GM12874 (cell line): Measurements from ENCODE around the gene NAV2.

ENCODE experiments used
- TF ChIP-seq, protein P1 (sequence below): IDR thresholded peaks from 2 replicates; pipeline ENCODE4 v1.5.1; 2011; ENCODE audit warnings: low read depth, mild to moderate bottlenecking, control low read depth, low read length, moderate library complexity; ENCODE audit not compliant: insufficient read depth

The NAV2 gene

DNA sequence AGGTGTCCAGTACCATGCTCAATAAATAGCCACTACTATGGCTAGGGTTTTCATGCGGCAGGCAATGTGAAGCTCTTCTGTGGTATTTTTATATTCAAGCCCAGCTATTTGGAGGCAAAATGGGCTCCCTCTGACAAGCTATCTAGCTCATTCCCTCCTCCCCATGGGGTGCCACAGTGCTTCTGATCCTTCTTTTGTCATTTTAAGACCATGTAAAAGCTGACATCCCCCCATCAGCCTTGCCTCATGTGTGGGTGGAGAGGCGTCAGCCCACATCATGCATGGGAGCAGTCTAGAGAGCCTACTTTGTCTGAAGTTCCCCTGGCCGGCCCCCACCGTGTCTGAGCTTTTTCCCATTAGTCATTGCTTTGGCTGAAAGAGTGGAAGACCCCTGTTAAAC lies 59.8 kb downstream of the NAV2 start:
- TF ChIP-seq, protein P1, sequence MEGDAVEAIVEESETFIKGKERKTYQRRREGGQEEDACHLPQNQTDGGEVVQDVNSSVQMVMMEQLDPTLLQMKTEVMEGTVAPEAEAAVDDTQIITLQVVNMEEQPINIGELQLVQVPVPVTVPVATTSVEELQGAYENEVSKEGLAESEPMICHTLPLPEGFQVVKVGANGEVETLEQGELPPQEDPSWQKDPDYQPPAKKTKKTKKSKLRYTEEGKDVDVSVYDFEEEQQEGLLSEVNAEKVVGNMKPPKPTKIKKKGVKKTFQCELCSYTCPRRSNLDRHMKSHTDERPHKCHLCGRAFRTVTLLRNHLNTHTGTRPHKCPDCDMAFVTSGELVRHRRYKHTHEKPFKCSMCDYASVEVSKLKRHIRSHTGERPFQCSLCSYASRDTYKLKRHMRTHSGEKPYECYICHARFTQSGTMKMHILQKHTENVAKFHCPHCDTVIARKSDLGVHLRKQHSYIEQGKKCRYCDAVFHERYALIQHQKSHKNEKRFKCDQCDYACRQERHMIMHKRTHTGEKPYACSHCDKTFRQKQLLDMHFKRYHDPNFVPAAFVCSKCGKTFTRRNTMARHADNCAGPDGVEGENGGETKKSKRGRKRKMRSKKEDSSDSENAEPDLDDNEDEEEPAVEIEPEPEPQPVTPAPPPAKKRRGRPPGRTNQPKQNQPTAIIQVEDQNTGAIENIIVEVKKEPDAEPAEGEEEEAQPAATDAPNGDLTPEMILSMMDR: no peak

DNA sequence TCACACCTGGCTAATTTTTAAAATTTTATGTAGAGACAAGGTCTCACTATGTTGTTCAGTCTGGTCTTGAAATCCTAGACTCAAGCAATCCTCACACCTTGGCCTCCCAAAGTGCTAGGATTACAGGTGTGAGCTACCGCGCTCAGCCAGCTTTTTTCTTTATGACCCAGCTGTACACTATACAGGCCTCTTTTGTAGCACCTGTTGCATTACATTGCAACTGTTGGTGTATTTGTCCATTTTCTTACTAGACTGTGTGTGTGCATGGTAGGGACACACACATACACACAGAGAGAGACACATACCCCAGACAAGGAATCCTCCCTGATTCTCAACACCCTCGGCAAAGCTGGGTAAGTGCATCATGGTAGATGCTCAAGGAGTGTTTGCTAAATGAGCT lies 61.7 kb downstream of the NAV2 start:
- TF ChIP-seq, protein P1: no peak

DNA sequence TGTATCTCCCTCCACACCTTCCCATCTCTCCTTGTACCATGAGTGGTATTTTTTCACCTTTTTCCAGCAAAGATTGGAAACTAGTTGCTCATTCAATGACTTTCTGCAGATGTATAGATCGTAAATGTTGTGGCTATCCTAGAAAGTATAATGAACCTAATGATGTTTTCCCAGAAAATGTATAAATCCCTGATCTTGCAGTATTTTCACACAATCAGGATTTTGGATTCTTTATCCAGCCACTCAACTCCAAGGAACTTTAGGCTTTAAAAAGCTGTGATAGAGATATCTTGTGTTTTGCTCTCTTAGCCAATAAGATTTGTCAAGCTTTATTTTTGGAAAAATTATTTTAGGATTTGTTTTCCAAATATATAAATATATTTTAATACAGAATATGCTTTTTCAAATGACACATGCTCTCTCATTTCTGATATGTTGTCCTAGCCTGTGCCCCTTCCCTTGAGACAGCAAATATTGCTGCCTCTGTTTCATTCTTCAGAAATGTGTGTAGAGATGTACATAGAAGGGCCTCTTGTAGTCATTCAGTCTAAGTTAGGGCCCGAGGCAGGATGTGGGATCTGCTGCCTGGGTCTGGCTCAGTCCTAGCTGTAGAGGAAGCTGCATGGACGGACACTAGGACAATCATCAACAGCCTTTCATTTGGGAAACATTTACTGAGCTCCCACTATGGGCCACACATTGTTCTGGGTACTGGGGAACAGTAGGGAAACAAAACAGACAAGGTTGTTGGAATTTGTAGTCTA lies 62.4 kb downstream of the NAV2 start:
- TF ChIP-seq, protein P1: no peak

DNA sequence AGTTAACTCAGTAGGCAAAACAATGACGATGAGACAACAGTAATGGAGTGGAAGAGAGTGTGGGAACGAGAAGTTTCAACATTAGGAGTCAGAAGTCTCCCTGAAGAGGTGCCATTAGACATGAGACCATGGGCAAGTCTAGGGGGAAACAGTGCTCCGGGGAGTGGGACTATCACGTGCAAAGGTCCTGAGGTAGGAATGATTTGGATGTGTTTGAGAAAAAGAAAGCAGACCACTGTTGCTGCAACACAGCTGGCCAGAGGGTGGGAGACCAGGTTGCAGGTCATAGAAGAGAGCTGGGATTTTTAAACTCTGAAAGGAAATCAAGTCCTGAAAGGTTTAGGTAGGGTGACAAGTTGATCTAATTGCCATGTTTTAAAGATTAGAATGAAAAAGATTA lies 63.0 kb downstream of the NAV2 start:
- TF ChIP-seq, protein P1: no peak

DNA sequence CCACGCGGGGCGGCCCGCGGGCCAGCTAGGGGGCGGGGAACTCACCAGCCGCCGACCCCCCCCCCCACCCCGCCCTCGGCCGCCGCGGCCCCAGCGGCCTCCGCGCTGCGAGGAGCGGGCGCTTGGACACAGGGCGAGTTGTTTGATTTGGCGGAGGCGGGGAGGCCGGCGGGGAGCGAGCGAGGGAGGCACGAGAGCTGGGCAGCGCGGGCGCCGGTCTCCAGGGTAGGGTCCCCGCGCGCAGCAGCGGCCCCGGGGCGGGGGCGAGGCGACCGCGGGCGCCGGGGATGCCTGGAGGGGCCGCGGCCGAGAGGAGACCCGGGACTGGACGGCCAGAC lies 64.4 kb downstream of the NAV2 start:
- TF ChIP-seq, protein P1: no peak

DNA sequence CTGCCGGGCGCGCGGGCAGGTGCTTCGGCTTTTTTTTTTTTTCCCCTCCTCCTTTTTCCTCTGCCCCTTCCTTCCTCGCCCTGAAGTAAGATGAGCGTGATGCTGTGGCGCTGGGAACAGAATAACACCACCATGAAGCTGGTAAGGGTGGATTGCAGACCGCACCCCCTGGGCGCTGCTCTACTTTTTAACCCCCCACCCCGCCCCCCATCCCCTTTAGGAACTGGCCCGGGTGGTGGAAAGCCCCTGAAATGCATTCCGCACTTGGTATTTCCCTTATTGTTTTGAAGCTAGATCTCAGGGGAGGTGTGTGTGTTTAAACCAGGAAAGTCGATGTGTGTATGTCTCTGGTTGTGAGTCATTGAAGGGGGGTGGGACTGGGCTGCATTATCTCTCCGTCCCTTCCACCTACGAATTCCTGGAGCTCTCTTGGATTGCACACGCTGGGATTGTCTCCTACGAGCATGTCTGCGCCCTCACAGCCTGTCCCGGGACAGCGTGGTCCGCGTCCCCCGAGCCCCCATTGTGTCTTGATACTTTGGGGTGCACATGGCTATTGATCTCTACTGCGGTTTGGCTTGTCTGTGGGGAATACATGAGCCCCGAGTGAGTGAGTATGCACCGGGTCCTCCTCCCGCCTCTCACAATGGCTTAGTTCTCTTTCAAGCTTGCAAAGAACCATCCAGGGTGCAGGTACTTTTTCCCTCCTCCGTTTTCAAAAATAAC lies 64.9 kb downstream of the NAV2 start:
- TF ChIP-seq, protein P1: no peak

DNA sequence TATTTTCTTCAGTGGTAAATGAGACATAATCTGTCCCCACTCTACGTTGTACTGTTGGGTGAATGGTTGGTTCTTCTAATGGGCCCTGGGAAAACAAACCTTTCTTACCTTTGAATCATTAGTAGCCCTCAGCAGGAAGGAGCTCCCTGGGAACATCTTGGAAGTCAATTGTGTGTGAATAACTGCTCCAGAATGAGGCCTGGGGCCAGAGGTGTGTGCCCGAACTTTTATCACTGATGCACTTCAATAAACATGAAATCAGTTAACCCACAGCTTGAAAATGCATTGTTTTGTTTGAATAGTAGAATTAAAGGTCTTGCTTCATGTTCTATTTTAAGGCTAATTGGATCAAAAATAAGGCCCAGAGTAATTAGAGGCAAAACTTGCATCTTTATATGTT lies 67.1 kb downstream of the NAV2 start:
- TF ChIP-seq, protein P1: no peak
